H1 (cell line): ENCODE results near the gene TNNC1. TPM values are rescaled to one million over a fixed set of nuclear protein-coding genes. Genes with fewer than 3 reads are reported as not detected.

ENCODE experiments used
- CTCF ChIA-PET: fragments of 300-600 bp; sonication (Branson Sonifier 250); formaldehyde crosslinking; loops from one replicate; lab custom pipeline; 2021; ENCODE audit not compliant: partially characterized antibody; lab: Charles Lee
- POLR2A ChIA-PET: fragments of 300-600 bp; sonication (Branson Sonifier 250); formaldehyde crosslinking; loops from one replicate; lab custom pipeline; 2021; ENCODE audit warnings: inconsistent platforms; ENCODE audit not compliant: partially characterized antibody; lab: Charles Lee
- DNase-seq, 2 experiments: peaks; one replicate each; pipeline versions ENCODE4 v3.0.0 to v3.0.0-alpha.2; 2010 to 2022; ENCODE audit warnings: low spot score in 2 of 2, low read depth in 1 of 2, mixed read lengths in 1 of 2
- FAIRE-seq: peaks from 2 replicates; lab custom pipeline; 2011; peaks lifted over from hg19 to GRCh38; lab: Jason Lieb, UNC
- H2AFZ ChIP-seq: 2 replicates; pipeline ENCODE4 v1.8.1; 2012; ENCODE audit warnings: low read length, inconsistent platforms
- H2AK5ac ChIP-seq: 2 replicates; pipeline ENCODE4 v1.6.1; 2013; ENCODE audit warnings: low read depth, low read length
- H2BK120ac ChIP-seq: replicated peaks from 2 replicates; pipeline ENCODE3; 2013; ENCODE audit warnings: low read depth, low read length, inconsistent platforms
- H2BK12ac ChIP-seq: 2 replicates; pipeline ENCODE4 v1.6.1; 2013; ENCODE audit warnings: low read depth, low read length
- H2BK15ac ChIP-seq: 2 replicates; pipeline ENCODE4 v1.6.1; 2013; ENCODE audit warnings: low read length
- H2BK20ac ChIP-seq: 2 replicates; pipeline ENCODE4 v1.6.1; 2013; ENCODE audit warnings: low read length
- H2BK5ac ChIP-seq: 2 replicates; pipeline ENCODE4 v1.6.1; 2013; ENCODE audit warnings: low read depth, low read length
- H3K14ac ChIP-seq: 2 replicates; pipeline ENCODE4 v1.6.1; 2013; ENCODE audit warnings: inconsistent platforms; ENCODE audit not compliant: insufficient read length
- H3K18ac ChIP-seq: 2 replicates; pipeline ENCODE4 v1.6.1; 2013; ENCODE audit warnings: low read length; ENCODE audit errors: extremely low read depth
- H3K23ac ChIP-seq: 2 replicates; pipeline ENCODE4 v1.6.1; 2013; ENCODE audit warnings: inconsistent platforms; ENCODE audit not compliant: insufficient read length
- H3K23me2 ChIP-seq: 2 replicates; pipeline ENCODE4 v1.6.1; 2013; ENCODE audit warnings: low read depth, low read length
- H3K27ac ChIP-seq: 2 replicates; pipeline ENCODE4 v1.6.1; 2011; ENCODE audit warnings: low read depth, low read length, inconsistent platforms
- H3K27me3 ChIP-seq, 4 experiments: replicated peaks in 1 of 4; 1 replicate in 1 of 4; 2 replicates in 3 of 4; pipeline versions ENCODE4 v1.6.1 to v1.8.1; 2011 to 2013; ENCODE audit warnings: low read length in 3 of 4, mild to moderate bottlenecking in 3 of 4, inconsistent platforms in 2 of 4, mixed read lengths in 2 of 4, moderate library complexity in 1 of 4; ENCODE audit not compliant: control insufficient read depth in 3 of 4, insufficient read depth in 3 of 4; ENCODE audit errors: extremely low read depth in 1 of 4
- H3K36me3 ChIP-seq, 4 experiments: 2 replicates each; pipeline versions ENCODE4 v1.6.1 to v1.8.1; 2011 to 2013; ENCODE audit warnings: mild to moderate bottlenecking in 4 of 4, low read length in 3 of 4, moderate library complexity in 2 of 4, control low read depth in 1 of 4, inconsistent platforms in 1 of 4; ENCODE audit not compliant: insufficient read depth in 4 of 4, control insufficient read depth in 2 of 4
- H3K4ac ChIP-seq: replicated peaks from 2 replicates; pipeline ENCODE3; 2013; ENCODE audit warnings: low read length, low read depth, mixed read lengths, inconsistent platforms; ENCODE audit not compliant: insufficient read length
- H3K4me1 ChIP-seq, 4 experiments: replicated peaks in 1 of 4; 1 replicate in 1 of 4; 2 replicates in 3 of 4; pipeline versions ENCODE4 v1.6.1 to v1.8.1; 2011 to 2013; ENCODE audit warnings: low read length in 3 of 4, inconsistent platforms in 2 of 4, mixed read lengths in 1 of 4; ENCODE audit not compliant: insufficient read depth in 4 of 4, control insufficient read depth in 3 of 4
- H3K4me2 ChIP-seq, 2 experiments: 2 replicates each; pipeline versions ENCODE4 v1.6.1 to v1.8.1; 2011 to 2013; ENCODE audit warnings: low read depth in 2 of 2, low read length in 2 of 2, control low read depth in 1 of 2, inconsistent platforms in 1 of 2, mild to moderate bottlenecking in 1 of 2; ENCODE audit not compliant: insufficient read depth in 1 of 2
- H3K4me3 ChIP-seq, 4 experiments: fragments of 200-600, 300-600 bp in 1 of 4; sonication (generic), shearing (Covaris generic), sonication (Bioruptor Twin) in 1 of 4; 2 replicates each; pipeline versions ENCODE4 v1.5.1 to v1.8.1; 2011 to 2016; ENCODE audit warnings: low read length in 4 of 4, low read depth in 3 of 4, control low read depth in 2 of 4, inconsistent platforms in 2 of 4, mild to moderate bottlenecking in 2 of 4, mixed read lengths in 1 of 4, moderate library complexity in 1 of 4; ENCODE audit not compliant: insufficient read depth in 2 of 4; ENCODE audit errors: extremely low read depth in 1 of 4
- H3K56ac ChIP-seq: replicated peaks from 2 replicates; pipeline ENCODE3; 2013; ENCODE audit warnings: low read depth, mild to moderate bottlenecking, mixed read lengths, low read length, inconsistent platforms; ENCODE audit not compliant: insufficient read length
- H3K79me1 ChIP-seq: 2 replicates; pipeline ENCODE4 v1.6.1; 2013; ENCODE audit warnings: low read depth, low read length, control low read depth
- H3K79me2 ChIP-seq, 2 experiments: 2 replicates each; pipeline versions ENCODE4 v1.6.1 to v1.8.1; 2012 to 2013; ENCODE audit warnings: low read length in 2 of 2, mild to moderate bottlenecking in 2 of 2, inconsistent platforms in 1 of 2; ENCODE audit not compliant: insufficient read depth in 2 of 2, control insufficient read depth in 1 of 2
- H3K9ac ChIP-seq, 4 experiments: replicated peaks in 1 of 4; 1 replicate in 1 of 4; 2 replicates in 3 of 4; pipeline versions ENCODE4 v1.6.1 to v1.8.1; 2011 to 2013; ENCODE audit warnings: low read depth in 3 of 4, low read length in 3 of 4, control low read depth in 2 of 4, mild to moderate bottlenecking in 2 of 4, moderate library complexity in 2 of 4, inconsistent platforms in 1 of 4; ENCODE audit errors: extremely low read depth in 1 of 4
- H3K9me3 ChIP-seq, 2 experiments: 2 replicates each; pipeline versions ENCODE4 v1.6.1 to v1.8.1; 2012 to 2013; ENCODE audit warnings: mild to moderate bottlenecking in 2 of 2, moderate library complexity in 2 of 2, control low read depth in 1 of 2, inconsistent platforms in 1 of 2, low read depth in 1 of 2, low read length in 1 of 2, mixed read lengths in 1 of 2; ENCODE audit not compliant: insufficient read depth in 2 of 2
- H4K20me1 ChIP-seq, 2 experiments: replicated peaks in 1 of 2; 2 replicates each; pipeline versions ENCODE3 to v1.8.1; 2011 to 2013; ENCODE audit warnings: inconsistent platforms in 2 of 2, low read length in 2 of 2, mild to moderate bottlenecking in 1 of 2; ENCODE audit not compliant: insufficient read depth in 2 of 2, control insufficient read depth in 1 of 2
- H4K5ac ChIP-seq: 2 replicates; pipeline ENCODE4 v1.6.1; 2013; ENCODE audit warnings: low read length, low read depth, mixed read lengths, inconsistent platforms; ENCODE audit not compliant: insufficient read length
- H4K8ac ChIP-seq: 2 replicates; pipeline ENCODE4 v1.8.0; 2013; ENCODE audit warnings: mild to moderate bottlenecking, moderate library complexity, low read length, inconsistent platforms; ENCODE audit not compliant: insufficient read depth; ENCODE audit errors: extremely low read depth
- H4K91ac ChIP-seq: replicated peaks from 2 replicates; pipeline ENCODE3; 2013; ENCODE audit warnings: low read length, mixed read lengths, inconsistent platforms; ENCODE audit not compliant: insufficient read length
- ATF3 ChIP-seq: IDR thresholded peaks from 2 replicates; pipeline ENCODE4 v1.6.1; 2011; ENCODE audit warnings: low read depth, mild to moderate bottlenecking, low read length; ENCODE audit not compliant: insufficient read depth
- BCL11A ChIP-seq, 2 experiments: IDR thresholded peaks; one replicate each; pipeline ENCODE4 v1.6.1; 2011; ENCODE audit warnings: low read depth in 2 of 2, low read length in 2 of 2, mild to moderate bottlenecking in 2 of 2
- CBX8 ChIP-seq: fragments of 300-800, 300-1000 bp; sonication (generic); IDR thresholded peaks from 2 replicates; pipeline ENCODE4 v1.7.1; 2016; ENCODE audit warnings: low read depth, low read length, borderline replicate concordance
- EGR1 ChIP-seq: IDR thresholded peaks from 2 replicates; pipeline ENCODE4 v1.6.1; 2011; ENCODE audit warnings: low read depth, low read length, borderline replicate concordance
- GABPA ChIP-seq: IDR thresholded peaks from 2 replicates; pipeline ENCODE4 v1.6.1; 2011; ENCODE audit warnings: mild to moderate bottlenecking, low read length, moderate library complexity, borderline replicate concordance; ENCODE audit not compliant: insufficient read depth
- GTF2F1 ChIP-seq: IDR thresholded peaks from 2 replicates; pipeline ENCODE4 v1.6.1; 2012; ENCODE audit warnings: low read depth, low read length, improper control_type of control experiment, borderline replicate concordance
- RAD21 ChIP-seq, 2 experiments: IDR thresholded peaks in 1 of 2; conservative IDR thresholded peaks in 1 of 2; 2 replicates each; pipeline ENCODE4 v1.6.1; 2011; ENCODE audit warnings: low read depth in 2 of 2, low read length in 2 of 2, improper control_type of control experiment in 1 of 2, inconsistent platforms in 1 of 2, mild to moderate bottlenecking in 1 of 2, moderate library complexity in 1 of 2
- SAP30 ChIP-seq: fragments of 300-600 bp; sonication (generic); IDR thresholded peaks from 2 replicates; pipeline ENCODE4 v1.7.1; 2012; ENCODE audit warnings: low read length, moderate library complexity, mild to moderate bottlenecking, inconsistent platforms; ENCODE audit not compliant: insufficient read depth, insufficient replicate concordance
- TEAD4 ChIP-seq: IDR thresholded peaks from 2 replicates; pipeline ENCODE4 v1.6.1; 2012; ENCODE audit warnings: low read depth, low read length, inconsistent platforms, mixed read lengths
- YY1 ChIP-seq: IDR thresholded peaks from 2 replicates; pipeline ENCODE4 v1.6.1; 2011; ENCODE audit warnings: low read depth, mild to moderate bottlenecking, low read length
- WGBS, 2 experiments: shearing (Covaris generic) in 1 of 2; methylation state at CpG; one replicate each; pipeline versions ENCODE4 v1.1.6 to v1.1.7; 2013 to 2015; ENCODE audit warnings: low lambda C conversion rate in 2 of 2, mixed read lengths in 2 of 2, inconsistent platforms in 1 of 2, low coverage in 1 of 2, missing lambda C conversion rate in 1 of 2; ENCODE audit not compliant: insufficient replicate concordance in 2 of 2, insufficient coverage in 1 of 2, insufficient read length in 1 of 2; ENCODE audit errors: extremely low coverage in 1 of 2, missing lambda C conversion rate in 1 of 2; 5-methylcytosine and 5-hydroxymethylcytosine counted together
- polyA plus RNA-seq, 7 experiments: library from polyadenylated mRNA; depleted of rRNA in 3 of 7; stranded (reverse) in 5 of 7; unstranded in 2 of 7; fragments of >200 nt in 5 of 7; fragments of 200-250 nt in 2 of 7; gene quantifications; 1 replicate in 5 of 7; 2 replicates in 1 of 7; 4 replicates in 1 of 7; pipeline versions ENCODE4 v1.2.1 to v1.2.3, GENCODE V29; 2011 to 2013; ENCODE audit warnings: missing spikeins in 2 of 7, mixed read lengths in 2 of 7
- total RNA-seq: library from RNA; stranded (reverse); fragmentation: NEBNext Ultra II Directional; extraction: Animal tissue kit (Norgen Biotek cat#: 25700); gene quantifications from 2 replicates; pipeline ENCODE4 v1.2.1, GENCODE V29; 2021

TNNC1 gene
- total and polyA plus RNA-seq, 2 of the 8 experiments (the other 6 are each of a cell fraction or from before 2014, with no cell fraction given) = 5.8 to 16.4 TPM

GRCh38 chr3:52479877-52480575 is 26.2 kb upstream of the TNNC1 start:
- POLR2A ChIA-PET = interaction anchor here (1.2 kb wide), 1 partner anchor 9 kb away, joined by 5 read pairs; no protein-coding TSS in a partner anchor

More at GRCh38 chr3:52479877-52480575, 26.2 kb upstream of the TNNC1 start:
- Histone ChIP-seq H3K9ac (no peak overlapping the region), H3K27ac (no peak overlapping the region), H3K14ac (no peak overlapping the region), H3K79me2 (no peaks in the 10 kb centered on the region), H3K4ac (no peak overlapping the region), H3K36me3 (peaks cover 38 to 66% (median 52%) of the 10 kb centered on the region in 4 experiments), H3K4me2 (no peak overlapping the region), H3K56ac (no peak overlapping the region), H3K4me1 (no peaks in the 10 kb centered on the region), H2AK5ac (no peak overlapping the region), H4K5ac (no peak overlapping the region), H2BK120ac (no peak overlapping the region), H3K27me3 (no peaks in the 10 kb centered on the region), H4K8ac (no peak overlapping the region), H3K4me3 (no peak overlapping the region), H4K91ac (no peak overlapping the region), H4K20me1 (peaks cover 0 to 15% of the 10 kb centered on the region in 2 experiments), H2AFZ (no peak overlapping the region), H3K9me3 (no peaks in the 10 kb centered on the region), H2BK20ac (no peak overlapping the region), H3K23me2 (no peaks in the 10 kb centered on the region), H3K18ac (no peak overlapping the region), H3K23ac (no peak overlapping the region), H2BK12ac (no peak overlapping the region), H2BK15ac (no peak overlapping the region), H2BK5ac (no peak overlapping the region), H3K79me1 (peaks cover 2% of the 10 kb centered on the region; the same call in 1 of the 2 replicates)
- DNase-seq (no peak), FAIRE-seq (no peak)
- no peak for TF ChIP-seq EGR1
- no peak for TF ChIP-seq BCL11A (IDR thresholded peaks at IDR 0.05; ENCODE audit: low read depth in 2 of 2, low read length in 2 of 2)
- no peak for TF ChIP-seq ATF3
- no peak for TF ChIP-seq YY1
- no peak for TF ChIP-seq SAP30
- TF ChIP-seq TEAD4 = no peak
- no peak for TF ChIP-seq GTF2F1
- no peak for TF ChIP-seq GABPA
- no peak for TF ChIP-seq CBX8
- no peak for TF ChIP-seq RAD21 (IDR thresholded peaks at IDR 0.05 in 1 of 2, conservative IDR thresholded peaks at IDR 0.05 in 1 of 2; ENCODE audit: low read depth in 2 of 2, low read length in 2 of 2)
- CTCF ChIA-PET = interaction anchor here (0.7 to 1.9 kb wide), 7 partner anchors 8 to 80 kb away, joined by 3 to 13 read pairs (median 3); no protein-coding TSS in a partner anchor
- WGBS, 2 experiments = 94% methylated on average over 16 of the region's 16 CpGs; no CpG with 5 or more reads in 1 of the 2 experiments
